Immature natural killer cell (primary cell): ENCODE measurements around the gene TFEC. TPM values are rescaled to one million over a fixed set of nuclear protein-coding genes. Genes with fewer than 3 reads are reported as not detected.

Experiments used
- DNase-seq, 3 donors: peaks; one replicate each; pipeline ENCODE4 v3.0.0; 2022; ENCODE audit warnings: mixed read lengths in 1 of 3
- H3K27ac Mint-ChIP-seq, 6 donors: one replicate each; pipeline ENCODE4 v1.8.0; 2020; ENCODE audit warnings: mixed read lengths in 6 of 6, mild to moderate bottlenecking in 5 of 6, inconsistent platforms in 4 of 6, moderate library complexity in 3 of 6
- H3K27me3 Mint-ChIP-seq, 3 donors: one replicate each; pipeline ENCODE4 v1.8.0; 2020 to 2021; ENCODE audit warnings: low read depth in 3 of 3, mild to moderate bottlenecking in 3 of 3, mixed read lengths in 3 of 3, moderate library complexity in 3 of 3, inconsistent platforms in 1 of 3
- H3K36me3 Mint-ChIP-seq, 3 donors: one replicate each; pipeline ENCODE4 v1.8.0; 2020; ENCODE audit warnings: mixed read lengths in 3 of 3, inconsistent platforms in 2 of 3, mild to moderate bottlenecking in 2 of 3
- H3K4me1 Mint-ChIP-seq, 2 donors: one replicate each; pipeline ENCODE4 v1.8.0; 2020; ENCODE audit warnings: inconsistent platforms in 2 of 2, mild to moderate bottlenecking in 2 of 2, mixed read lengths in 2 of 2, moderate library complexity in 1 of 2
- H3K4me3 Mint-ChIP-seq, 5 donors: one replicate each; pipeline ENCODE4 v1.8.0; 2020; ENCODE audit warnings: mild to moderate bottlenecking in 5 of 5, mixed read lengths in 5 of 5, inconsistent platforms in 3 of 5, moderate library complexity in 3 of 5
- H3K9me3 Mint-ChIP-seq, 6 donors: one replicate each; pipeline ENCODE4 v1.8.0; 2020; ENCODE audit warnings: mild to moderate bottlenecking in 6 of 6, mixed read lengths in 6 of 6, inconsistent platforms in 4 of 6, moderate library complexity in 3 of 6
- polyA plus RNA-seq, 3 donors: library from polyadenylated mRNA; unstranded; fragments of 300-500 nt; fragmentation: Illumina TruSeq; gene quantifications; one replicate each; pipeline ENCODE4 v1.2.3, GENCODE V29; 2021

The TFEC gene
- polyA plus RNA-seq, 3 donors from 2014 or later: 0.21 to 0.31 TPM; not detected in 1

- peaks cover 0 to 3% (median 0%) of the 10 kb centered on the region in 3 donors for H3K27me3 Mint-ChIP-seq
- H3K27ac Mint-ChIP-seq: no peak overlapping the region
- no peaks in the 10 kb centered on the region for H3K36me3 Mint-ChIP-seq
- no peaks in the 10 kb centered on the region for H3K4me1 Mint-ChIP-seq
- DNase-seq: no peak
- peaks cover 0 to 5% (median 1%) of the 10 kb centered on the region in 6 donors for H3K9me3 Mint-ChIP-seq
- no peak overlapping the region for H3K4me3 Mint-ChIP-seq
Measured at GRCh38 chr7:115973406-115973805, 57.2 kb downstream of the TFEC start.

DNA sequence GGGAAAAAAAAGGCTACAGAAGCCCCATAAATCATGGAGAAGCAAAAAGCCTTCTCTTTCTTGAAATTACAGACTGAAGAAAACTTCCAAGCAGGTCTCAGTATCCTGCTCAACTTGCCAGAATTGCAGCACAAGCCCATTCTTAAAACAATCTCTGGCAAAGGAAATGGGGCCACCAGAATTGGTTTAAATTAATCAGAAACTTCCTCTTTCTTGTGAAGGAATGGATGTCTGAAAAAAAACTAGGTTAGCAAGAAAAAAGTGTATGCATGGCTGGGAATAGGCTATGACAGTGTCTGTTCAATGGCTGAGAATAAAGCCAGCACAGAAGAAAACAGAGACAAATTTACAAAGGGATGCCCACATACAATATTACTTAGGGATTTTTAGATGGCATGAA is 59.1 kb downstream of the TFEC start:
- no peak for DNase-seq
- Mint-ChIP-seq H3K4me3 (no peak overlapping the region), H3K4me1 (no peaks in the 10 kb centered on the region), H3K9me3 (peaks cover 0 to 5% (median 1%) of the 10 kb centered on the region in 6 donors), H3K27me3 (no peaks in the 10 kb centered on the region), H3K27ac (no peak overlapping the region), H3K36me3 (no peaks in the 10 kb centered on the region)

GRCh38 chr7:115968596-115968995 is 62.0 kb downstream of the TFEC start:
- Mint-ChIP-seq H3K4me3 (no peak overlapping the region), H3K4me1 (no peaks in the 10 kb centered on the region), H3K27ac (no peak overlapping the region), H3K9me3 (peaks cover 0 to 5% (median 1%) of the 10 kb centered on the region in 6 donors), H3K27me3 (no peaks in the 10 kb centered on the region), H3K36me3 (no peaks in the 10 kb centered on the region)
- DNase-seq: no peak

GRCh38 chr7:115968171-115968570 is 62.4 kb downstream of the TFEC start:
- DNase-seq: no peak
- Mint-ChIP-seq H3K27me3 (no peaks in the 10 kb centered on the region), H3K36me3 (no peaks in the 10 kb centered on the region), H3K4me1 (no peaks in the 10 kb centered on the region), H3K27ac (no peak overlapping the region), H3K9me3 (peaks cover 0 to 5% (median 1%) of the 10 kb centered on the region in 6 donors), H3K4me3 (no peak overlapping the region)

- Mint-ChIP-seq H3K4me3 (no peak overlapping the region), H3K27ac (no peak overlapping the region), H3K27me3 (no peaks in the 10 kb centered on the region), H3K4me1 (no peaks in the 10 kb centered on the region), H3K9me3 (peaks cover 0 to 5% (median under 1%) of the 10 kb centered on the region in 6 donors), H3K36me3 (no peaks in the 10 kb centered on the region)
- DNase-seq: no peak
Measured at GRCh38 chr7:115965796-115966475, 64.6 kb downstream of the TFEC start.

GRCh38 chr7:115965236-115965635 is 65.3 kb downstream of the TFEC start:
- Mint-ChIP-seq H3K4me3 (no peak overlapping the region), H3K27me3 (no peaks in the 10 kb centered on the region), H3K4me1 (no peaks in the 10 kb centered on the region), H3K36me3 (no peaks in the 10 kb centered on the region), H3K27ac (no peak overlapping the region), H3K9me3 (peaks cover 0 to 6% (median 3%) of the 10 kb centered on the region in 6 donors)
- DNase-seq: no peak

- no peaks in the 10 kb centered on the region for H3K27me3 Mint-ChIP-seq
- H3K4me3 Mint-ChIP-seq: no peak overlapping the region
- no peaks in the 10 kb centered on the region for H3K4me1 Mint-ChIP-seq
- DNase-seq: no peak
- peaks cover 0 to 6% (median 1%) of the 10 kb centered on the region in 6 donors for H3K9me3 Mint-ChIP-seq
- H3K27ac Mint-ChIP-seq: no peak overlapping the region
- H3K36me3 Mint-ChIP-seq: no peaks in the 10 kb centered on the region
Measured at GRCh38 chr7:115964799-115965198, 65.8 kb downstream of the TFEC start.

DNA sequence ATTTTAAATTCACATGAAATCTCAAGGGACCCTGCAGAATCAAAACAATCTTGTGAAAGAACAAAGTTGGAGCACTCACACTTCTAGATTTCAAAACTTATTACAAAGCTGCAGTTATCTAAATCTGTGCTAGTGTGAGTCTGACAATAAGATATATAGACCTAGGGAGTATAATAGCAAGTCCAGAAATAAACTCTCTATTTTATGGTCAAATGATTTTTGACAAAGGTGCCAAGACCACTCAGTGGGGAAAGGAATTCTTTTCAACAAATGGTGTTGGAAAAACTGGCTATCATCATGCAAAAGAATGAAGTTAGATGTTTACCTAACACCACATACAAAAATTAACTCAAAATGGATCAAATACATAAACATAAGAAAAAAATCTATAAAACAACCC is 68.2 kb downstream of the TFEC start:
- Mint-ChIP-seq H3K4me3 (no peak overlapping the region), H3K36me3 (no peaks in the 10 kb centered on the region), H3K27ac (no peak overlapping the region), H3K4me1 (no peaks in the 10 kb centered on the region), H3K27me3 (peaks cover 0 to 2% (median 0%) of the 10 kb centered on the region in 3 donors), H3K9me3 (peaks cover 0 to 6% (median 3%) of the 10 kb centered on the region in 6 donors)
- no peak for DNase-seq

- no peak overlapping the region for H3K4me3 Mint-ChIP-seq
- no peak overlapping the region for H3K27ac Mint-ChIP-seq
- no peak for DNase-seq
- no peaks in the 10 kb centered on the region for H3K4me1 Mint-ChIP-seq
- peaks cover 0 to 2% (median 0%) of the 10 kb centered on the region in 3 donors for H3K27me3 Mint-ChIP-seq
- H3K9me3 Mint-ChIP-seq: peaks cover 0 to 2% (median 0%) of the 10 kb centered on the region in 6 donors
- no peaks in the 10 kb centered on the region for H3K36me3 Mint-ChIP-seq
Measured at GRCh38 chr7:115953592-115954255, 76.8 kb downstream of the TFEC start.

DNA sequence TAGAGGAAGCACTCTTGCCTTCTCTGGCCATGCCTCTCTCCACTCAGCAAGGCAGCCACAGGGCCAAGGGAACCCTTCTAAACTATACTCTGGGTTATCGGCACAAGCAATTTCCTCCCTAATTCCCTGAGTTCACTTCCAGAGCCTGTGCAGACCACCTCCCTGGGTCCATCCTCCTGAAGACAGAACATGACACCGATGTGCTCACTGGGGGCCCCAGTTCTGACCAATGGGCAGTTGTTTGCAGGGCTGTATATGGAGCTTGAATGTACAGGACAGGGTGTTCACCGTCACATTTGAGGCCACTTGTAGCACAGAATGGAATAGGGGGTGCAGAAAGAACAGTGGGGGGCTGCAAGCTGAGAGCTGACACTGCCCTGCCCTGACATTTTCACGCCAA is 77.7 kb downstream of the TFEC start:
- H3K4me1 Mint-ChIP-seq: no peaks in the 10 kb centered on the region
- H3K27ac Mint-ChIP-seq: no peak overlapping the region
- no peaks in the 10 kb centered on the region for H3K36me3 Mint-ChIP-seq
- peaks cover 0 to 2% (median 0%) of the 10 kb centered on the region in 6 donors for H3K9me3 Mint-ChIP-seq
- no peaks in the 10 kb centered on the region for H3K27me3 Mint-ChIP-seq
- H3K4me3 Mint-ChIP-seq: no peak overlapping the region
- DNase-seq: no peak

GRCh38 chr7:115951547-115951946 is 79.0 kb downstream of the TFEC start:
- Mint-ChIP-seq H3K27me3 (no peaks in the 10 kb centered on the region), H3K27ac (no peak overlapping the region), H3K4me1 (no peaks in the 10 kb centered on the region), H3K36me3 (no peaks in the 10 kb centered on the region), H3K4me3 (no peak overlapping the region), H3K9me3 (peaks cover 0 to 2% (median 0%) of the 10 kb centered on the region in 6 donors)
- no peak for DNase-seq

DNA sequence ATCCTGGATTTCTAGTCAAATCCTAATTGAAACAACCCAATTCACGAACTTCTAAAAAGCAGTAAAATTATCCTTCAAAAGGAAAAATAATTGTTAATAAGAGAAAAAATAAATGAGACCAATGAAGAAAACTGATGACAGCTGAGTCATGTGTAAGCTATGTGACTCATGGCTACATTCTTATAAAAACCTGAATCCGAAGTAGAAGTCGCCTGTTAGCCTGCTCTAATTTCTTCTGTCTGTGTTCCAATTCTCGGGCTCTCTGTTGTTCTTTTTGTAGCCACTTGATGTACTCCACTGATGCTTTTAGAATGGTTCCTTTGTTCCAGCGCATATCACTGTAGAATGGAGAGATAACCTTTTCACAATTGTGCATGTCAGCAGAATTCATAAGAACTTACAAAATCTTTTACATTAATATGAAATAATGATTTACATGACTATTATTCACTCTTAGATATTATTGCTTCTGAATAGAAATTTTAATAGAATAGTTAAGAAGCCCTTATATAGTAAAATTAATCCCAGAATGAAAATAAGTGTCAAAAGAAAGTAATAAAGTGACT is 88.8 kb downstream of the TFEC start:
- H3K36me3 Mint-ChIP-seq: no peaks in the 10 kb centered on the region
- H3K4me1 Mint-ChIP-seq: no peaks in the 10 kb centered on the region
- H3K4me3 Mint-ChIP-seq: no peak overlapping the region

DNA sequence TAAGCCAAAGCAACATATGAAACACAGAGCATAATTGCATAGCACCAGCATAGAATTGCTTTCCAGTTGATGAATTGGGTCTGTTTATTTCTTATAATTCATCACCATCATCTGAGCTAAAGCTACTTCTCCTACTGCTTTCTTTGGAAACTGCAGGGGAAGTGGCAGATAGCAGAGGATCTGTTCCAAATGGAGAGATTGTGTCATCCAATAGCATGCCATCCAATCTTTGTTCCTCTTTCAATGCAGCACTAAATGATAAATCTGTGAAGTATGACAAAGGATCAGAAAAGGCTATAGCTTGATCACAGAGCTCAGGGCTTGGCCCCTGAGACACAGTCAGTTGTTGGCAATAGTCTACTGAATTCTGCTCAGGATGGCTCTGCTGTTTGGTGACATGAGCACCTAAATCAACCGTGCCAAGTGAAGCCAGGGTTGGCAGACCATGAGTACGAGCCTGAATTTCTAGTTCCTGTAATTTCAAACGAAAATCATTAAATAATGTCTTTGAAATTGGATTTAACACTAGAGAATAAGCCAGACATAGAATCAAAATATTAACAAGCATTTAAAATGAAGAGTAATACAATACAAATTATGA is 90.0 kb downstream of the TFEC start:
- Mint-ChIP-seq H3K9me3 (peaks cover 0 to 4% (median under 1%) of the 10 kb centered on the region in 6 donors), H3K27ac (no peak overlapping the region), H3K4me1 (no peaks in the 10 kb centered on the region), H3K27me3 (no peaks in the 10 kb centered on the region), H3K4me3 (no peak overlapping the region), H3K36me3 (no peaks in the 10 kb centered on the region)
- DNase-seq: no peak

More for the DNA sequence above, 88.8 kb downstream of the TFEC start:
- no peak for DNase-seq
- Mint-ChIP-seq H3K9me3 (peaks cover 0 to 5% (median 1%) of the 10 kb centered on the region in 6 donors), H3K27me3 (no peaks in the 10 kb centered on the region), H3K27ac (no peak overlapping the region)

DNA sequence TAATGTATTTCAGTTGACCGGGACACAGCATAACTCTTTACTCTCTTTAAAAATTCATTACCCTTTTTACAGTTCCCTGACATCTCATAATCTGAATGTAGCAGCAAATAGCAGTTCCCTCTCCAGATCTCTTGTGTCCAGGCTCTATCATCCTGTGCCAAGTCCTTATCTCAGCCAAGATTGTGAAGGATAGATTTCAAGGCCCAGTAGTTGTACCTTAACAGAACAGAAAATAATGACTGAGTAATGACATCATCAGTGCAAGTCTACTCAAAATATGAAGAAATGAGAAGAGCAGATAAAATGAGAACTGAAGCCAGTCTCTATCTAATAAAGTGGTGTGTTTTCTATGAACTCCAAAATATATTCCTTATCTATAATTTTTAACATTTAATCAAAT is 92.6 kb downstream of the TFEC start:
- Mint-ChIP-seq H3K9me3 (peaks cover 0 to 3% (median 0%) of the 10 kb centered on the region in 6 donors), H3K4me1 (no peaks in the 10 kb centered on the region), H3K4me3 (no peak overlapping the region), H3K27ac (no peak overlapping the region), H3K27me3 (no peaks in the 10 kb centered on the region), H3K36me3 (no peaks in the 10 kb centered on the region)
- DNase-seq: no peak
